GM18520 (cell line): Measurements from ENCODE around the gene CHPF.
A peak's percentile ranks its signal among the peaks of the same experiment; 100 is the strongest.

ENCODE experiments used
- ATAC-seq: cut with Tn5 transposase; IDR thresholded peaks from one replicate; pipeline ENCODE4 v1.9.1; 2021; ENCODE audit not compliant: unreplicated experiment

CHPF gene

GRCh38 chr2:219498280-219499057 lies 45.1 kb downstream of the CHPF start, which contains the start of gene GMPPA:
TSS of gene GMPPA (plus strand) at chr2:219498891. CDS start at chr2:219499976, 1,085 bp downstream.
- peak; percentile 93 for ATAC-seq

GRCh38 chr2:219497495-219498279 lies 45.9 kb downstream of the CHPF start:
- ATAC-seq: no peak

- no peak for ATAC-seq
These were observed 46.6 kb downstream of the CHPF start for GRCh38 chr2:219496825-219497494.

- ATAC-seq: no peak
These were observed 47.3 kb downstream of the CHPF start for GRCh38 chr2:219496247-219496824.

GRCh38 chr2:219495531-219496122 lies 48.0 kb downstream of the CHPF start:
- no peak for ATAC-seq

- no peak for ATAC-seq
These were observed 48.6 kb downstream of the CHPF start for GRCh38 chr2:219494952-219495530.

- no peak for ATAC-seq
These were observed 50.5 kb downstream of the CHPF start for GRCh38 chr2:219493086-219493485.

- ATAC-seq: no peak
These were observed 51.0 kb downstream of the CHPF start for GRCh38 chr2:219492575-219492974.

GRCh38 chr2:219491278-219491963 lies 52.2 kb downstream of the CHPF start:
- no peak for ATAC-seq

GRCh38 chr2:219490600-219491130 lies 52.9 kb downstream of the CHPF start:
- ATAC-seq: no peak

- no peak for ATAC-seq
These were observed 53.4 kb downstream of the CHPF start for GRCh38 chr2:219490186-219490585.

GRCh38 chr2:219489315-219489714 lies 54.3 kb downstream of the CHPF start:
- ATAC-seq: no peak
